ENCODE results near the gene SCAMP4.
"Not testable (repeated sequence)": the region's sequence is repeated elsewhere in the genome, so short reads cannot be mapped to it uniquely, and the experiment has no call there.

SCAMP4 gene

GRCh38 chr19:1882089-1882785 is 23.0 kb upstream of the SCAMP4 start:
- in situ Hi-C loops (cut with HindIII; ENCODE audit: low sequenced_read_pairs): no loop called here

GRCh38 chr19:1882786-1883692 is 22.2 kb upstream of the SCAMP4 start:
- in situ Hi-C loops (cut with HindIII; ENCODE audit: low sequenced_read_pairs): no loop called here

GRCh38 chr19:1883784-1884183 is 21.4 kb upstream of the SCAMP4 start:
- in situ Hi-C loops (cut with HindIII; ENCODE audit: low sequenced_read_pairs): no loop called here

- in situ Hi-C loops (cut with HindIII; ENCODE audit: low sequenced_read_pairs): no loop called here
Observed at GRCh38 chr19:1884291-1884718, 20.9 kb upstream of the SCAMP4 start.

GRCh38 chr19:1884719-1885334 is 20.4 kb upstream of the SCAMP4 start:
- in situ Hi-C loops (cut with HindIII; ENCODE audit: low sequenced_read_pairs): no loop called here

GRCh38 chr19:1885398-1886119 is 19.6 kb upstream of the SCAMP4 start, which contains the start of gene ABHD17A:
Gene ABHD17A, minus strand, starts transcription at chr19:1885496. Its CDS starts 3,930 bp downstream, at chr19:1881566.
- in situ Hi-C loops (cut with HindIII; ENCODE audit: low sequenced_read_pairs): not testable (repeated sequence)

GRCh38 chr19:1886360-1886759 is 18.8 kb upstream of the SCAMP4 start:
- in situ Hi-C loops (cut with HindIII; ENCODE audit: low sequenced_read_pairs): not testable (repeated sequence)

- in situ Hi-C loops (cut with HindIII; ENCODE audit: low sequenced_read_pairs): no loop called here
Observed at GRCh38 chr19:1888385-1888784, 16.8 kb upstream of the SCAMP4 start.

- in situ Hi-C loops (cut with HindIII; ENCODE audit: low sequenced_read_pairs): no loop called here
Observed at GRCh38 chr19:1889907-1890306, 15.3 kb upstream of the SCAMP4 start.

GRCh38 chr19:1893791-1894190 is 11.4 kb upstream of the SCAMP4 start:
- in situ Hi-C loops (cut with HindIII; ENCODE audit: low sequenced_read_pairs): no loop called here

GRCh38 chr19:1896508-1896907 is 8.7 kb upstream of the SCAMP4 start:
- in situ Hi-C loops (cut with HindIII; ENCODE audit: low sequenced_read_pairs): no loop called here

- in situ Hi-C loops (cut with HindIII; ENCODE audit: low sequenced_read_pairs): no loop called here
Observed at GRCh38 chr19:1901940-1902404, 3.2 kb upstream of the SCAMP4 start.

- in situ Hi-C loops (cut with HindIII; ENCODE audit: low sequenced_read_pairs): no loop called here
Observed at GRCh38 chr19:1902923-1903322, 2.3 kb upstream of the SCAMP4 start.

- in situ Hi-C loops (cut with HindIII; ENCODE audit: low sequenced_read_pairs): no loop called here
Observed at GRCh38 chr19:1904860-1905109, 414 bp upstream of the SCAMP4 start.

- in situ Hi-C loops (cut with HindIII; ENCODE audit: low sequenced_read_pairs): no loop called here
Observed at GRCh38 chr19:1905863-1906375, 720 bp downstream of the SCAMP4 start.

GRCh38 chr19:1906985-1907562 is 1.9 kb downstream of the SCAMP4 start:
- in situ Hi-C loops (cut with HindIII; ENCODE audit: low sequenced_read_pairs): no loop called here

- in situ Hi-C loops (cut with HindIII; ENCODE audit: low sequenced_read_pairs): no loop called here
Observed at GRCh38 chr19:1907563-1908363, 2.6 kb downstream of the SCAMP4 start.

GRCh38 chr19:1908364-1908678 is 3.1 kb downstream of the SCAMP4 start:
- in situ Hi-C loops (cut with HindIII; ENCODE audit: low sequenced_read_pairs): no loop called here

- in situ Hi-C loops (cut with HindIII; ENCODE audit: low sequenced_read_pairs): no loop called here
Observed at GRCh38 chr19:1909761-1910080, 4.5 kb downstream of the SCAMP4 start.

- in situ Hi-C loops (cut with HindIII; ENCODE audit: low sequenced_read_pairs): no loop called here
Observed at GRCh38 chr19:1910177-1910576, 5.0 kb downstream of the SCAMP4 start.

All from endothelial cell of hepatic sinusoid (primary cell).